IMR-90 (cell line): ENCODE results near the gene AOPEP.

Source experiments
- CTCF ChIP-seq: conservative IDR thresholded peaks from 2 replicates; pipeline ENCODE4 v1.5.1; 2012; ENCODE audit warnings: mild to moderate bottlenecking, low read depth, low read length, improper control_type of control experiment
- FOS ChIP-seq: fragments of 150-350 bp; IDR thresholded peaks from 2 replicates; pipeline ENCODE4 v1.6.1; 2016; ENCODE audit warnings: low read depth, low read length
- MAFK ChIP-seq: IDR thresholded peaks from 2 replicates; pipeline ENCODE4 v1.6.1; 2012; ENCODE audit warnings: low read depth, low read length, improper control_type of control experiment

DNA sequence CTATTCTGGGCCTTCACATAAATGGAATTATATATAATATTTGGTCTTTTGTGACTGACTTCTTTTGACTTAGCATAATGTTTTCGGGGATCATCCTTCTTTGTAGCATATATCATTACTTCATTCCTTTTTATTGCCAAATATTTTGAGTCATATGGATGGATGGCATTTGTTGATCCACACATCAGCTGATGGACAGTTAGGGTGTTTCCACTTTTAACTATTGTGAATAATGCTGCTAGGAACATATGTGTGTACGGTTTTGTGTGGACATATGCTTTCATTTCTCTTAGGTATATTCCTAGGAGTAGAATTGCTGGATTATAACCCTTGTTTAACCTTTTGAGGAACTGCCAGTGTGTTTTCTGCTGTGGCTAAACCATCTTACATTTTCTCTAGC, 341.4 kb downstream of the AOPEP start:
- TF ChIP-seq FOS = no peak
- TF ChIP-seq CTCF = no peak
- no peak for TF ChIP-seq MAFK
